Measurements from ENCODE around the gene LMX1B.

The LMX1B gene

DNA sequence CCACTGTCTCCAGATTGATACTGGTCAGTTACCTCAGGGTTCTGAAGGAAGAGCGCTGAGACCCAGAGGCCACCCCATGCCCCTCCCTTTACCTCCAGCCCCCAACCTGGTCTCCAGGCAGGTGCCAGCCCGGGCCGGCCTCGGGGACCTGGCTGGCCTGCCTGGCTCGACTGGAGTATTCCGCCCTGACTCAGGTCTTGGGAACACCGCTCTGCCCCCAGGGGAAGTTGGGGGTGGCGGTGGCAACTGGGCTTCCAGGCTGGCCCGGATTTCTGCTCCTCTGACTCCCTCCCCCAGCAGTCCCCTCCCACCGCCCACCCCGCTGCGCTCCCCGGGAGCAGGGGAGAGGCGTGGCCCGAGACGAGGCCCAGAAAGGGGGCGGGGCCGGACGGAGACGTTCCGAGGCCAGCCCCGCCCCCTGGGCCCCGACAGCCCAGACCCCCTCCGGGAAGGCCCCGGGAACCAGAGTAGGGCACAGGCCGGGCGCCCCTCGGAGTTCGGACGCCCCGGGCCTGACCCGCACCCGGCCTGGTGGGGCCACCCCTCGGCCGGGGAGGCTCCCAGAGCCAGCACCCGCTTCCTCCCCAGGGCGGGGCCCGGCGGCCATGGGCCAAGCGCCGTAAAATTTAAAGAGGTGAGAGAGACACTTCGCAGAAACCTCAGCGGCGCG lies 108.7 kb downstream of the LMX1B start:
- Histone ChIP-seq H2AK5ac (ENCODE audit: low read length) (no peak overlapping the region), H3K4me1 (ENCODE audit: control insufficient read depth in 1 of 2, insufficient read depth in 2 of 2, low read length in 2 of 2) (peaks cover 7 to 17% of the 10 kb centered on the region in 2 experiments), H4K91ac (ENCODE audit: low read depth, low read length) (peak overlapping the region; percentile 34), H2AFZ (ENCODE audit: insufficient read depth, low read length, poor library complexity) (peak overlapping the region; percentile 46), H4K12ac (ENCODE audit: low read depth, low read length) (no peak overlapping the region), H3K4me2 (ENCODE audit: low read length) (peak overlapping the region; percentile 82), H3K4me3 (ENCODE audit: low read depth, low read length) (peak overlapping the region; percentile 65), H3K27ac (ENCODE audit: low read depth, low read length) (no peak overlapping the region), H3K23ac (ENCODE audit: low read length) (no peak overlapping the region), H3K4ac (ENCODE audit: low read depth, low read length) (no peak overlapping the region), H3K27me3 (ENCODE audit: insufficient read depth, low read length) (peaks cover 9% of the 10 kb centered on the region), H2BK12ac (ENCODE audit: low read length) (no peak overlapping the region), H2BK5ac (ENCODE audit: low read depth, low read length, poor library complexity) (no peak overlapping the region), H3K9ac (ENCODE audit: low read length) (peak overlapping the region; percentile 42), H3K18ac (ENCODE audit: low read length) (no peak overlapping the region), H3K79me1 (ENCODE audit: low read length) (no peaks in the 10 kb centered on the region), H3K36me3 (ENCODE audit: control insufficient read depth in 1 of 2, insufficient read depth in 2 of 2, low read length in 2 of 2) (no peaks in the 10 kb centered on the region), H3K79me2 (ENCODE audit: control insufficient read depth, insufficient read depth, low read length, poor library complexity) (no peaks in the 10 kb centered on the region), H3K14ac (ENCODE audit: low read length) (no peak overlapping the region), H2BK120ac (ENCODE audit: insufficient read depth, low read length, poor library complexity) (no peak overlapping the region), H4K8ac (ENCODE audit: low read depth, low read length) (peak overlapping the region; percentile 49), H3K9me3 (ENCODE audit: insufficient read depth, low read depth, low read length) (peaks cover 6% of the 10 kb centered on the region)
- peak; percentile 72 to 77 for DNase-seq
- WGBS (ENCODE audit: extremely low coverage, insufficient coverage, insufficient read length): no CpG with 5 or more reads among the region's 45 CpGs

DNA sequence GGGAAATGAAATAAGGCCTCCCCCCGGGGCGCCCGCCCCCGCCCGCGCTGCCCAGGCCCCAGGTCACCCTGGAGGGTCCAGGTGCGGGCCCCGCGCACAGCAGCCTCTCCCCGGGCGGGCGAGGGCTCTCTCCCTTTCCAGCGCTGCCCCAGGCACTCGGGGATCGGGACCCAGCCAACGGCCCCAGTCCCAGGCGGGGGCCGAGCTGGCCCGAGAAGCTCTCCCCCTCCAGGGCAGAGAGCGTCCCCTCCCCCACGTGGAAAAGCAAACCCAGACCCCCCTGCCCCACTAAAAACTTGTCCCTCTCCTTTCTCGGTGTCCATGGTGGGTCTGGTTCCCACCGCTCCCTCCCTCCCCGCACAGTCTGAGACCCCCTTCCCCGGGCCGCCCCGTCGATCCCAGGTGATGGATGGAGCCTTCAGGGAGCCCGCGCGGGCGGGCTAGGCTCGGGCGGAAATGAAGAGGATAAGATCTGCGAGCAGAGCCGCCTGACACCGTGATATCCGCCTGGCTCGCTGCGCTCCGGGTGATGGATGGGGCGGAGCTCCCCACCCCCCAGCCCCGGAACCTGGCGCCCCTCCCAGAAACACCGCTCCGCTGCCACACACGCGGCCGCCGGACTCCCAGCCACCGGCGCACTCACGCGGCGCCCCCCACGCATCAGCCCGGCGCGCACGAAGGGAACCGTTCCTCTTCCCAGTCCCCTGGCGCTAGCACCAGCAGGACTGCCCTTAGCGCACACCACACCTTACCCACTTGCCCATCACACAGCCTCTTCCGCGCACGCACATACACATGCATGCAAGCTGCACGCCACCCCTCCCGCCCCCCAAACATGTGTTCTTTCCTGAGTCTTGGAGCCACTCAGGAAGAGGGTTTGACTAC lies 109.4 kb downstream of the LMX1B start:
- Histone ChIP-seq H3K9ac (ENCODE audit: low read length) (no peak overlapping the region), H3K4ac (ENCODE audit: low read depth, low read length) (no peak overlapping the region), H4K8ac (ENCODE audit: low read depth, low read length) (peak overlapping the region; percentile 59), H3K27ac (ENCODE audit: low read depth, low read length) (no peak overlapping the region), H3K79me2 (ENCODE audit: control insufficient read depth, insufficient read depth, low read length, poor library complexity) (no peaks in the 10 kb centered on the region), H3K14ac (ENCODE audit: low read length) (no peak overlapping the region), H4K12ac (ENCODE audit: low read depth, low read length) (no peak overlapping the region), H3K23ac (ENCODE audit: low read length) (no peak overlapping the region), H3K9me3 (ENCODE audit: insufficient read depth, low read depth, low read length) (peaks cover 6% of the 10 kb centered on the region), H3K36me3 (ENCODE audit: control insufficient read depth in 1 of 2, insufficient read depth in 2 of 2, low read length in 2 of 2) (no peaks in the 10 kb centered on the region), H2AFZ (ENCODE audit: insufficient read depth, low read length, poor library complexity) (peak overlapping the region; percentile 46), H3K27me3 (ENCODE audit: insufficient read depth, low read length) (peaks cover 9% of the 10 kb centered on the region), H2BK12ac (ENCODE audit: low read length) (no peak overlapping the region), H2BK120ac (ENCODE audit: insufficient read depth, low read length, poor library complexity) (no peak overlapping the region), H2AK5ac (ENCODE audit: low read length) (no peak overlapping the region), H3K4me3 (ENCODE audit: low read depth, low read length) (peak overlapping the region; percentile 65), H3K4me2 (ENCODE audit: low read length) (peak overlapping the region; percentile 82), H4K91ac (ENCODE audit: low read depth, low read length) (no peak overlapping the region), H3K79me1 (ENCODE audit: low read length) (no peaks in the 10 kb centered on the region), H2BK5ac (ENCODE audit: low read depth, low read length, poor library complexity) (no peak overlapping the region), H3K4me1 (ENCODE audit: control insufficient read depth in 1 of 2, insufficient read depth in 2 of 2, low read length in 2 of 2) (peaks cover 7 to 17% of the 10 kb centered on the region in 2 experiments), H3K18ac (ENCODE audit: low read length) (no peak overlapping the region)
- no CpG with 5 or more reads among the region's 68 CpGs for WGBS (ENCODE audit: extremely low coverage, insufficient coverage, insufficient read length)
- DNase-seq: no peak

DNA sequence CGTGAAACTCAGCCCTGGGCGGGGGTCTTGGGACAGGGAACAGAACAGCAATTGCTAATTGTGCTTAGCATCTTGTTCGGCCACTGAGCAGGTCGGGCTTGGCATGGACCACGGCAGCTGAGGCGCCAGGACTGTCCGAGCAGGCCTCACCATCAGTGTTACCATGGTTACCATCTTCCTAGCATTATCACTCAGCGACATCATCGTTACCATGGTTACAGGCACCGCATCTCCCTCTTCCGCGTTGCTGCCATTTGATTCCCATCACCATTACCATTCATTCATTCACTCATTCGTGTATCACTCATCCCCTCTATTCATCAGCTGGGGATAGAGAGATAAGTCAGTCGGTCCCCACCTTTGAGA lies 110.1 kb downstream of the LMX1B start:
- no peak overlapping the region for H2AFZ ChIP-seq (ENCODE audit: insufficient read depth, low read length, poor library complexity)
- H4K12ac ChIP-seq (ENCODE audit: low read depth, low read length): no peak overlapping the region
- H3K4me2 ChIP-seq (ENCODE audit: low read length): no peak overlapping the region
- H3K79me1 ChIP-seq (ENCODE audit: low read length): no peaks in the 10 kb centered on the region
- peaks cover 9% of the 10 kb centered on the region for H3K27me3 ChIP-seq (ENCODE audit: insufficient read depth, low read length)
- no peak overlapping the region for H2BK12ac ChIP-seq (ENCODE audit: low read length)
- no peak overlapping the region for H3K4me3 ChIP-seq (ENCODE audit: low read depth, low read length)
- no peak overlapping the region for H3K27ac ChIP-seq (ENCODE audit: low read depth, low read length)
- H3K23ac ChIP-seq (ENCODE audit: low read length): no peak overlapping the region
- H2BK5ac ChIP-seq (ENCODE audit: low read depth, low read length, poor library complexity): no peak overlapping the region
- H3K9ac ChIP-seq (ENCODE audit: low read length): no peak overlapping the region
- H2BK120ac ChIP-seq (ENCODE audit: insufficient read depth, low read length, poor library complexity): no peak overlapping the region
- H4K91ac ChIP-seq (ENCODE audit: low read depth, low read length): no peak overlapping the region
- no peak overlapping the region for H3K14ac ChIP-seq (ENCODE audit: low read length)
- peaks cover 7 to 17% of the 10 kb centered on the region in 2 experiments for H3K4me1 ChIP-seq (ENCODE audit: control insufficient read depth in 1 of 2, insufficient read depth in 2 of 2, low read length in 2 of 2)
- H2AK5ac ChIP-seq (ENCODE audit: low read length): no peak overlapping the region
- H3K36me3 ChIP-seq (ENCODE audit: control insufficient read depth in 1 of 2, insufficient read depth in 2 of 2, low read length in 2 of 2): no peaks in the 10 kb centered on the region
- no CpG with 5 or more reads among the region's 14 CpGs for WGBS (ENCODE audit: extremely low coverage, insufficient coverage, insufficient read length)
- no peak overlapping the region for H3K18ac ChIP-seq (ENCODE audit: low read length)
- H4K8ac ChIP-seq (ENCODE audit: low read depth, low read length): no peak overlapping the region
- DNase-seq: no peak
- H3K4ac ChIP-seq (ENCODE audit: low read depth, low read length): no peak overlapping the region
- H3K9me3 ChIP-seq (ENCODE audit: insufficient read depth, low read depth, low read length): peaks cover 6% of the 10 kb centered on the region
- H3K79me2 ChIP-seq (ENCODE audit: control insufficient read depth, insufficient read depth, low read length, poor library complexity): no peaks in the 10 kb centered on the region

GRCh38 chr9:126724226-126724625 lies 110.5 kb downstream of the LMX1B start:
- H3K9ac ChIP-seq (ENCODE audit: low read length): no peak overlapping the region
- no CpG with 5 or more reads among the region's 6 CpGs for WGBS (ENCODE audit: extremely low coverage, insufficient coverage, insufficient read length)
- DNase-seq: no peak
- H3K9me3 ChIP-seq (ENCODE audit: insufficient read depth, low read depth, low read length): peaks cover 6% of the 10 kb centered on the region
- H3K4me2 ChIP-seq (ENCODE audit: low read length): no peak overlapping the region
- H4K8ac ChIP-seq (ENCODE audit: low read depth, low read length): no peak overlapping the region
- H2BK5ac ChIP-seq (ENCODE audit: low read depth, low read length, poor library complexity): no peak overlapping the region
- no peaks in the 10 kb centered on the region for H3K79me1 ChIP-seq (ENCODE audit: low read length)
- no peaks in the 10 kb centered on the region for H3K79me2 ChIP-seq (ENCODE audit: control insufficient read depth, insufficient read depth, low read length, poor library complexity)
- no peak overlapping the region for H2BK12ac ChIP-seq (ENCODE audit: low read length)
- H3K4ac ChIP-seq (ENCODE audit: low read depth, low read length): no peak overlapping the region
- no peak overlapping the region for H4K91ac ChIP-seq (ENCODE audit: low read depth, low read length)
- H3K4me3 ChIP-seq (ENCODE audit: low read depth, low read length): no peak overlapping the region
- H2BK120ac ChIP-seq (ENCODE audit: insufficient read depth, low read length, poor library complexity): no peak overlapping the region
- H3K23ac ChIP-seq (ENCODE audit: low read length): no peak overlapping the region
- peaks cover 9% of the 10 kb centered on the region for H3K27me3 ChIP-seq (ENCODE audit: insufficient read depth, low read length)
- no peak overlapping the region for H3K18ac ChIP-seq (ENCODE audit: low read length)
- H3K4me1 ChIP-seq (ENCODE audit: control insufficient read depth in 1 of 2, insufficient read depth in 2 of 2, low read length in 2 of 2): peaks cover 7 to 17% of the 10 kb centered on the region in 2 experiments
- no peak overlapping the region for H2AFZ ChIP-seq (ENCODE audit: insufficient read depth, low read length, poor library complexity)
- no peak overlapping the region for H4K12ac ChIP-seq (ENCODE audit: low read depth, low read length)
- no peaks in the 10 kb centered on the region for H3K36me3 ChIP-seq (ENCODE audit: control insufficient read depth in 1 of 2, insufficient read depth in 2 of 2, low read length in 2 of 2)
- no peak overlapping the region for H2AK5ac ChIP-seq (ENCODE audit: low read length)
- H3K27ac ChIP-seq (ENCODE audit: low read depth, low read length): no peak overlapping the region
- H3K14ac ChIP-seq (ENCODE audit: low read length): no peak overlapping the region

Measured in trophoblast cell (in vitro differentiated cells and primary cell).